ENCODE measurements around the gene MRPL1.

GRCh38 chr4:77852892-77853495, 9.6 kb upstream of the MRPL1 start:
- TF ChIP-seq CTCF (IDR thresholded peaks at IDR 0.05 in 8 of 11, conservative IDR thresholded peaks at IDR 0.05 in 3 of 11) (peak in 1 of 11 experiments; percentile 12), POLR2A (IDR thresholded peaks at IDR 0.05) (no peak)
